Activated naive CD4-positive, alpha-beta T cell treated with anti-CD3 and anti-CD28 coated beads, Interleukin-2, amount 50 U/mL, for 72 hours (primary cell): ENCODE results near the gene RTP3. TPM values are rescaled to one million over a fixed set of nuclear protein-coding genes. Genes with fewer than 3 reads are reported as not detected.

Experiments used
- ATAC-seq, 2 donors: fragments of 150-1000 bp; cut with Tn5 transposase; 2 replicates each; pipeline ENCODE4 v1.10.0; 2021; ENCODE audit warnings: mild to moderate bottlenecking in 2 of 2, moderate library complexity in 2 of 2
- DNase-seq, 2 donors: peaks; one replicate each; pipeline ENCODE4 v3.0.0; 2021 to 2022; ENCODE audit warnings: low spot score in 2 of 2
- H3K27ac Mint-ChIP-seq, 2 donors: one replicate each; pipeline ENCODE4 v1.8.0; 2022; ENCODE audit warnings: mild to moderate bottlenecking in 2 of 2, mixed read lengths in 2 of 2
- H3K36me3 Mint-ChIP-seq, 2 donors: one replicate each; pipeline ENCODE4 v1.8.0; 2022; ENCODE audit warnings: mixed read lengths in 2 of 2
- H3K9me3 Mint-ChIP-seq, 2 donors: one replicate each; pipeline ENCODE4 v1.8.0; 2022; ENCODE audit warnings: mixed read lengths in 2 of 2
- total RNA-seq, 2 donors: library from RNA; stranded (reverse); gene quantifications; one replicate each; pipeline ENCODE4 v1.2.3, GENCODE V29; 2022

RTP3 gene
- total RNA-seq, result not detected

GRCh38 chr3:46497556-46498265 lies at the start of gene RTP3:
TSS of gene RTP3 (plus strand) at chr3:46497976. CDS start at chr3:46498063, 87 bp downstream.
- DNase-seq (no peak), ATAC-seq (no peak)
- Mint-ChIP-seq H3K9me3 (no peaks in the 10 kb centered on the region), H3K27ac (no peak within 1 kb of the TSS), H3K36me3 (no peaks in the 10 kb centered on the region)

DNA sequence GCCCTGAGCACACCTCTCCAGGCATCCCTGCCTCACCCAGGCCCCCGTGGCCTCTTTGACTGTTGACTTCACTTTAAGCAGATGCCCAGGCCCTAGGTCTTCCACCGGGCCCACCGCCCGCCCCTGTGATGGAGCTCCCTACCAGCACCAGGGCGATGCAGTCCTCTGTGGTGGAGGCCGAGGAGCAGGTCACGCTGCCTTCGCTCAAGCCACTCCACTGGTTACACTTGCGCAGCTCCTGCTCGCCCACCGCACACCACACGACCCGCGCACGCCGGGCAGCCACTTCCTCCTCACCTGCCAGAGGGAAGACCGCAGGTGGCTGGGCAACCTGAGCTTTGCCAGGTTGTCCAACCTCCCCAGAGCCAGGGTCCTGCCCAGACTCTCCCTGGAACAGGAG lies 49.1 kb upstream of the RTP3 start:
- no peak for ATAC-seq
- no peak overlapping the region for H3K27ac Mint-ChIP-seq
- H3K9me3 Mint-ChIP-seq, result no peaks in the 10 kb centered on the region
- H3K36me3 Mint-ChIP-seq, result no peaks in the 10 kb centered on the region
- no peak for DNase-seq

GRCh38 chr3:46449755-46450552 lies 47.8 kb upstream of the RTP3 start:
- H3K36me3 Mint-ChIP-seq, result no peaks in the 10 kb centered on the region
- no peaks in the 10 kb centered on the region for H3K9me3 Mint-ChIP-seq
- no peak for DNase-seq
- ATAC-seq, result no peak
- H3K27ac Mint-ChIP-seq, result no peak overlapping the region

GRCh38 chr3:46453526-46454208 lies 44.1 kb upstream of the RTP3 start:
- DNase-seq, result no peak
- Mint-ChIP-seq H3K36me3 (no peaks in the 10 kb centered on the region), H3K27ac (no peak overlapping the region), H3K9me3 (no peaks in the 10 kb centered on the region)
- ATAC-seq, result no peak

- no peaks in the 10 kb centered on the region for H3K9me3 Mint-ChIP-seq
- no peak for ATAC-seq
- no peak overlapping the region for H3K27ac Mint-ChIP-seq
- no peaks in the 10 kb centered on the region for H3K36me3 Mint-ChIP-seq
- no peak for DNase-seq
These were observed 43.6 kb upstream of the RTP3 start for GRCh38 chr3:46454209-46454595.

DNA sequence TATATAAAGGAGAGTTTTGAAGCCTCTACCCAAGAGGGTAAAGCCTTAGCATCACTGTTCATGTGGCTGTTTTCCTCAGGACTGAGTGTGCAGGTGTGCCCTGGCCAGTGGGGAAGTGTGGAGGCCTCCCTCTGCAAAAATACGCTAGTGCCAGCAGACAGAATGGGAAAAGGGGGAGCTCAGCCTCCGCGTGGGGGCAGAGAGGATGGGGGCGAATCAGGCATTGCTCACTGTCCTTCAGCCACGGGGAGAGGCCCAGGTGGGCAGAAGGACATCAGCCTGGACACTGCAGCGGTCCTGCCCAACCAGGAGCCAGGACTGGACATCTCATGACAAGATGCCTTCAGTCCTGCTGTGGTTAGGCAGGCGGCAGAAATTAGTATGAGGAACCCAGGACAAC lies 43.2 kb upstream of the RTP3 start:
- no peak for DNase-seq
- no peaks in the 10 kb centered on the region for H3K36me3 Mint-ChIP-seq
- no peak overlapping the region for H3K27ac Mint-ChIP-seq
- H3K9me3 Mint-ChIP-seq, result no peaks in the 10 kb centered on the region
- no peak for ATAC-seq

- DNase-seq (no peak), ATAC-seq (no peak)
- Mint-ChIP-seq H3K9me3 (no peaks in the 10 kb centered on the region), H3K27ac (no peak overlapping the region), H3K36me3 (no peaks in the 10 kb centered on the region)
These were observed 42.3 kb upstream of the RTP3 start for GRCh38 chr3:46455231-46456115.

GRCh38 chr3:46456118-46456517 lies 41.7 kb upstream of the RTP3 start:
- DNase-seq (no peak), ATAC-seq (no peak)
- Mint-ChIP-seq H3K27ac (no peak overlapping the region), H3K9me3 (no peaks in the 10 kb centered on the region), H3K36me3 (no peaks in the 10 kb centered on the region)

DNA sequence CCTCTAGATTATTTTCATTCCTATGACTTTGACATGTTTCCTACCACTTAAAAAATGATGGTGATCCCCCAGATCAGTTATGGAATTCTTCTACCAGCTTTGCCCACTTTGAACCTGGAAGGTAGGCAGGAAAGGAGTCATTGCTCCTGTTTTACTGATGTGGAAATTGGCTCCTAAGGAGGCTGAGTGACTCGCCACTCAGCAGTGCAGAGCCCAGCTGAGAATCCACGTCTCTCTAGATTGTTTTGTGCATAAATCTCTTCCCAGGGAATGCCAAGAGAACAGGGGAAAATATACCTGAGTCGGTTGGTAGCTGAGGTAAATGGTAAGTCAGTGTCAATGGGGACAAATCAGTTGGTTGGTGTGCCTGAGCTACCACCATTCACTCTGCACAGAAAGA lies 37.7 kb upstream of the RTP3 start:
- H3K9me3 Mint-ChIP-seq, result no peaks in the 10 kb centered on the region

GRCh38 chr3:46462111-46462510 lies 35.7 kb upstream of the RTP3 start:
- DNase-seq (no peak), ATAC-seq (no peak)
- H3K27ac Mint-ChIP-seq, result no peak overlapping the region
- H3K9me3 Mint-ChIP-seq, result no peaks in the 10 kb centered on the region
- no peaks in the 10 kb centered on the region for H3K36me3 Mint-ChIP-seq

More for the DNA sequence above, 37.7 kb upstream of the RTP3 start:
- no peak for ATAC-seq
- no peak for DNase-seq
- H3K27ac Mint-ChIP-seq, result no peak overlapping the region
- H3K36me3 Mint-ChIP-seq, result no peaks in the 10 kb centered on the region

DNA sequence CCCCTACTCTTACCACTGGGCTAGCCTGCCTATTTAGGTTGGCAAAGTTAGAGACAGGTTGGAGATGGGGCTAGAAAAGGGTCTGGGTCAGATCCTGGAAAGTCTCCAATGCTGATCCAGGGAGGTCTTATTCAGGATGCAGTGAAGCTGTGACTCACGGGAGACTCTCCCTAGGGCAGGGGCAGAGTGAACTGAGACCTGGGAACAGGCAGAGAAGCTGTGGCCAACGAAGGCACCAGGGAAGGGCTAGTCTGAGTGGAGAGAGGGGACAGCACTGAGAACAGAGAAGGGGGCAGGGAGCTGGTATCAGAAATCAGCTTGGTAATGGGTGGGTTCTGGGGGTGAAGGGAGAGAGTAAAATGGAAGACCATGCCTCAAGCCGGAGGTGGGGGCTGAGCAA lies 35.3 kb upstream of the RTP3 start:
- Mint-ChIP-seq H3K27ac (no peak overlapping the region), H3K9me3 (no peaks in the 10 kb centered on the region), H3K36me3 (no peaks in the 10 kb centered on the region)
- ATAC-seq (no peak), DNase-seq (no peak)

DNA sequence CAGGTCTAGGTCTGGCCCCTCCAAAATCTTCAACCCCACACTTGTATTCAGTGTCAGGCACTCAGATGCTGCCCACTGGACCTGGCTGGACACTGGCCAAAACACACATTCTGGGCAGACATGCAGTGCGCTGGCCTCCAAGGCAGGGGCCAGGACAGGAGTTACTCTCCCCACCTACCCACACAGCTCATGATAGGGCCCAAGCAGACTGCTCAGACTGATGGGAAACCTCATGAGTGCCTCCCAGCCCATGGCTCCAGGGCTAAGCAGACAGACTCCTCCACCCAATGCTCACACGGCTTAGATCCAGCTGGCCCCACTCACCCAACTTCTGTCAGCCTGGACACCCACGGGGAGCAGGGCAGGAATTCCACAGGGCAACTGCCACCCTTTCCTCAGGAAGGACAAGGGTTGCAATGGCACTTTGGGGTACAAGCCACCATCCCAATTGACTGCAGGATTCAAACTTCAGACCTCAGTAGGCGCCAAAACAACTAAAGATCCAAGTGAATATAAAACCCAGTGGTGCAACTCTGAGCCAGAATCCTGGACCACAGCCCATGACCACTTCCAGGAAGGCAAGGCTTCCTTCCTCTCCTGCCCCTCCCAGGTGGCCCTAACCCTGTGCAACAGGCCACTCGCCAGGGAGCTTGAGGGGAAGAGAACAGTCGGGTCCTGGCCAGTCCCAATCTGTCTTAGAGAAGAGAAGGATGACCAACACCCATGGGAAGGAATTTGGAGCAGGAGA lies 34.5 kb upstream of the RTP3 start:
- no peak for ATAC-seq

DNA sequence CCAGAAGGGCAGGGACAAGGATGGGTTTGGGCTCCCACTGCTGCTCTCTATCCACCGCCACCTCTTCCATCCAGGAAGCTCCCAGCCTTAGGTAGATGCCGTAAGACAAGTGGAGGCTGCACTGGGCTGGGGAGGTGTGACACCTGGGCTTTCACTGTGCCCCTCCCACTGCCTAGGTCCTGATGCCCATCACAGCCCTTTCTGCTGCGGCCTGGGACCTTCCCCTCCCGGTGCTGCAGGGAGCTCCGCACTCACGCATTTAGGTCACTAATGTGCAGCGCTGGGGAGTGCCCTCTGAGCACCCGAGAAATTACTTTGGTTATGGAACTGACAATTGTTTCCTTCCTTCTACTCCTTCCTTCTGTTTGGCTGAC lies 33.9 kb upstream of the RTP3 start:
- H3K27ac Mint-ChIP-seq, result no peak overlapping the region
- H3K36me3 Mint-ChIP-seq, result no peaks in the 10 kb centered on the region
- no peak for ATAC-seq
- DNase-seq, result no peak
- no peaks in the 10 kb centered on the region for H3K9me3 Mint-ChIP-seq

More for the DNA sequence above, 34.5 kb upstream of the RTP3 start:
- H3K36me3 Mint-ChIP-seq, result no peaks in the 10 kb centered on the region
- no peak overlapping the region for H3K27ac Mint-ChIP-seq
- no peak for DNase-seq
- H3K9me3 Mint-ChIP-seq, result no peaks in the 10 kb centered on the region

- Mint-ChIP-seq H3K27ac (no peak within 1 kb of the TSS), H3K9me3 (no peaks in the 10 kb centered on the region), H3K36me3 (no peaks in the 10 kb centered on the region)
- ATAC-seq (no peak), DNase-seq (no peak)
These were observed 33.2 kb upstream of the RTP3 start, which contains the start of gene LTF for GRCh38 chr3:46464326-46465195. TSS of gene LTF (minus strand) at chr3:46464905. CDS start at chr3:46464867, 38 bp downstream.

DNA sequence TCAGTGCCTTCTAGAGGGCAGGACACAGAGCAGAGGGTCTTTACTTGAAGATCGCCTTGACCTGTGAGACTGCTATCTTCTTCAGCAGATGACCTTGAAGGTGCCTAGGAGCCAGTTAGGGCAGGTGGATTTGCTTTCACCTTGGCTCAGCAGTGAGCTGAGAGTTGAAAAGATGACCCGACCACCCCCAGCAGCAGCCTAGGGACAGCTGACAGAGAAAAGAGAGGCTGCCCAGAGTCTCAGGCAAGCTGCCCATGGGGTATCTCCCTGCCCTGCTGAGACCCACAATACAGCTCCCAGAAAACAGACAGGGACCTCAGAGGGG lies 32.6 kb upstream of the RTP3 start:
- Mint-ChIP-seq H3K9me3 (no peaks in the 10 kb centered on the region), H3K36me3 (no peaks in the 10 kb centered on the region), H3K27ac (no peak overlapping the region)
- no peak for DNase-seq
- ATAC-seq, result no peak
